ENCODE results near the gene ASPHD2. TPM values are rescaled to one million over a fixed set of nuclear protein-coding genes. Genes with fewer than 3 reads are reported as not detected.

ASPHD2 gene
- total and polyA plus RNA-seq, 2 of the 13 experiments (the other 11 are each of a cell fraction or from before 2014, with no cell fraction given): 0.04 TPM

DNA sequence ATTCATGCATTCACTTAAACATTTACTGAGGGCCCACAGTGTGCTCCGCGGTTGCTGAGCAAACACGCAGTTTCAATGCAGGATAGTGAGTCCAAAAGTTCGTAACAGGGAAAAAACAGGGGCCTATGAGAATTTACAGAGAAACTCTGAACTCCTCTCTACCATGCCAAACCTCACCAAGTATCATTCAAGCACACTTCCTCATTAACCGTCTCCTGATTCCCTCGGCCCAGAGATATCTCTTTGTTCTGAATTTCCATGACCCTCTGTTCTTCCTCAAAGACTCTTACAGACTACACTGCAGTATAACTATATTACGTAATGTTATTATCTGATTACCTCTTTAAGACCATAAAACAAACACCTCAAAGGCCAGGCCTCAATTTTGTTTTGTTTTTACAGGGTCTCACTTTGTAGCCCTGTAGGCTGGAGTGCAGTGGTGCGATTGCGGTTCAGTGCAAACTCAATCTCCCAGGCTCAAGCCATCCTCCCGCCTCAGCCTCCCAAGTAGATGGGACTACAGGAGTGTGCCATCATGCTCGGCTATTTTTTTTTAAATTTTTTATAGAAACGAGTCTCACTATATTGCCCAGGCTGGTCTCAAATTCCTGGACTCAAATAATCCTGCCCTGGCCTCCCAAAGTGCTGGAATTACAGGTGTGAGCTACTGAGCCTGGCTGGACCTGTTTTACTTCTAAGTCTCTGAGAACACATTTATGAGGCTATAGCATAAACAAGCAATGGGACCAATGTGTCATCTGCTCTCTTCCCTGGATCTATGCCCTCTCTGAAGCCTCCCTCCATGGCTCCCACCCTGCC lies 50.9 kb downstream of the ASPHD2 start (continued):
- TF ChIP-seq, protein P1, sequence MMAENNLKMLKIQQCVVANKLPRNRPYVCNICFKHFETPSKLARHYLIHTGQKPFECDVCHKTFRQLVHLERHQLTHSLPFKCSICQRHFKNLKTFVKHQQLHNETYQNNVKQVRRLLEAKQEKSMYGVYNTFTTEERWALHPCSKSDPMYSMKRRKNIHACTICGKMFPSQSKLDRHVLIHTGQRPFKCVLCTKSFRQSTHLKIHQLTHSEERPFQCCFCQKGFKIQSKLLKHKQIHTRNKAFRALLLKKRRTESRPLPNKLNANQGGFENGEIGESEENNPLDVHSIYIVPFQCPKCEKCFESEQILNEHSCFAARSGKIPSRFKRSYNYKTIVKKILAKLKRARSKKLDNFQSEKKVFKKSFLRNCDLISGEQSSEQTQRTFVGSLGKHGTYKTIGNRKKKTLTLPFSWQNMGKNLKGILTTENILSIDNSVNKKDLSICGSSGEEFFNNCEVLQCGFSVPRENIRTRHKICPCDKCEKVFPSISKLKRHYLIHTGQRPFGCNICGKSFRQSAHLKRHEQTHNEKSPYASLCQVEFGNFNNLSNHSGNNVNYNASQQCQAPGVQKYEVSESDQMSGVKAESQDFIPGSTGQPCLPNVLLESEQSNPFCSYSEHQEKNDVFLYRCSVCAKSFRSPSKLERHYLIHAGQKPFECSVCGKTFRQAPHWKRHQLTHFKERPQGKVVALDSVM (CRISPR knock-in tag; IDR thresholded peaks at IDR 0.05): peak; percentile 91
- TF ChIP-seq RXRB (CRISPR knock-in tag; IDR thresholded peaks at IDR 0.05; ENCODE audit: borderline replicate concordance): peak; percentile 2; the same call in 1 of the 2 replicates
- no peak for TF ChIP-seq MLXIP (CRISPR knock-in tag; IDR thresholded peaks at IDR 0.05; ENCODE audit: borderline replicate concordance)
- TF ChIP-seq ZNF335 (CRISPR knock-in tag; IDR thresholded peaks at IDR 0.05): no peak
- TF ChIP-seq, protein P2, sequence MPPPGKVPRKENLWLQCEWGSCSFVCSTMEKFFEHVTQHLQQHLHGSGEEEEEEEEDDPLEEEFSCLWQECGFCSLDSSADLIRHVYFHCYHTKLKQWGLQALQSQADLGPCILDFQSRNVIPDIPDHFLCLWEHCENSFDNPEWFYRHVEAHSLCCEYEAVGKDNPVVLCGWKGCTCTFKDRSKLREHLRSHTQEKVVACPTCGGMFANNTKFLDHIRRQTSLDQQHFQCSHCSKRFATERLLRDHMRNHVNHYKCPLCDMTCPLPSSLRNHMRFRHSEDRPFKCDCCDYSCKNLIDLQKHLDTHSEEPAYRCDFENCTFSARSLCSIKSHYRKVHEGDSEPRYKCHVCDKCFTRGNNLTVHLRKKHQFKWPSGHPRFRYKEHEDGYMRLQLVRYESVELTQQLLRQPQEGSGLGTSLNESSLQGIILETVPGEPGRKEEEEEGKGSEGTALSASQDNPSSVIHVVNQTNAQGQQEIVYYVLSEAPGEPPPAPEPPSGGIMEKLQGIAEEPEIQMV (CRISPR knock-in tag; IDR thresholded peaks at IDR 0.05; ENCODE audit: low read depth): no peak
- TF ChIP-seq JDP2 (CRISPR knock-in tag; IDR thresholded peaks at IDR 0.05; ENCODE audit: borderline replicate concordance): no peak
- TF ChIP-seq ERF (CRISPR knock-in tag; IDR thresholded peaks at IDR 0.05): no peak
- no peak for TF ChIP-seq ZNF792 (CRISPR knock-in tag; IDR thresholded peaks at IDR 0.05)
- 0 out of 2 replicates have a peak, but pooled peaks have one; percentile 21 for TF ChIP-seq ZNF670 (CRISPR knock-in tag; IDR thresholded peaks at IDR 0.05; ENCODE audit: borderline replicate concordance)
- no peak for TF ChIP-seq ZBTB25 (CRISPR knock-in tag; IDR thresholded peaks at IDR 0.05)
- TF ChIP-seq, protein P3, sequence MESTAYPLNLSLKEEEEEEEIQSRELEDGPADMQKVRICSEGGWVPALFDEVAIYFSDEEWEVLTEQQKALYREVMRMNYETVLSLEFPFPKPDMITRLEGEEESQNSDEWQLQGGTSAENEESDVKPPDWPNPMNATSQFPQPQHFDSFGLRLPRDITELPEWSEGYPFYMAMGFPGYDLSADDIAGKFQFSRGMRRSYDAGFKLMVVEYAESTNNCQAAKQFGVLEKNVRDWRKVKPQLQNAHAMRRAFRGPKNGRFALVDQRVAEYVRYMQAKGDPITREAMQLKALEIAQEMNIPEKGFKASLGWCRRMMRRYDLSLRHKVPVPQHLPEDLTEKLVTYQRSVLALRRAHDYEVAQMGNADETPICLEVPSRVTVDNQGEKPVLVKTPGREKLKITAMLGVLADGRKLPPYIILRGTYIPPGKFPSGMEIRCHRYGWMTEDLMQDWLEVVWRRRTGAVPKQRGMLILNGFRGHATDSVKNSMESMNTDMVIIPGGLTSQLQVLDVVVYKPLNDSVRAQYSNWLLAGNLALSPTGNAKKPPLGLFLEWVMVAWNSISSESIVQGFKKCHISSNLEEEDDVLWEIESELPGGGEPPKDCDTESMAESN (CRISPR knock-in tag; conservative IDR thresholded peaks at IDR 0.05): no peak
- TF ChIP-seq CBX2 (IDR thresholded peaks at IDR 0.05; ENCODE audit: low read depth, low read length): no peak
- TF ChIP-seq CBX2 (CRISPR knock-in tag; IDR thresholded peaks at IDR 0.05; ENCODE audit: low read depth): no peak
- TF ChIP-seq CEBPG (CRISPR knock-in tag; IDR thresholded peaks at IDR 0.05): no peak
- TF ChIP-seq, protein P4, sequence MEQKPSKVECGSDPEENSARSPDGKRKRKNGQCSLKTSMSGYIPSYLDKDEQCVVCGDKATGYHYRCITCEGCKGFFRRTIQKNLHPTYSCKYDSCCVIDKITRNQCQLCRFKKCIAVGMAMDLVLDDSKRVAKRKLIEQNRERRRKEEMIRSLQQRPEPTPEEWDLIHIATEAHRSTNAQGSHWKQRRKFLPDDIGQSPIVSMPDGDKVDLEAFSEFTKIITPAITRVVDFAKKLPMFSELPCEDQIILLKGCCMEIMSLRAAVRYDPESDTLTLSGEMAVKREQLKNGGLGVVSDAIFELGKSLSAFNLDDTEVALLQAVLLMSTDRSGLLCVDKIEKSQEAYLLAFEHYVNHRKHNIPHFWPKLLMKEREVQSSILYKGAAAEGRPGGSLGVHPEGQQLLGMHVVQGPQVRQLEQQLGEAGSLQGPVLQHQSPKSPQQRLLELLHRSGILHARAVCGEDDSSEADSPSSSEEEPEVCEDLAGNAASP (CRISPR knock-in tag; IDR thresholded peaks at IDR 0.05; ENCODE audit: borderline replicate concordance): peak; percentile 35; the same call in 1 of the 2 replicates
- no peak for TF ChIP-seq ZNF24 (IDR thresholded peaks at IDR 0.05)
- 0 out of 2 replicates have a peak, but pooled peaks have one; percentile 37 for TF ChIP-seq MIXL1 (CRISPR knock-in tag; IDR thresholded peaks at IDR 0.05)
- no peak for TF ChIP-seq ZBTB21 (CRISPR knock-in tag; IDR thresholded peaks at IDR 0.05)
- TF ChIP-seq SSRP1 (CRISPR knock-in tag; IDR thresholded peaks at IDR 0.05): no peak

Data from HepG2 (cell line).